MCF 10A (cell line): ENCODE measurements around the gene DMC1. TPM values are rescaled to one million over a fixed set of nuclear protein-coding genes. Genes with fewer than 3 reads are reported as not detected.
A peak's percentile ranks its signal among the peaks of the same experiment; 100 is the strongest.
"Not testable (repeated sequence)": the region's sequence is repeated elsewhere in the genome, so short reads cannot be mapped to it uniquely, and the experiment has no call there.

Experiments
- BruUV-seq: library from RNA; stranded (reverse); fragments of 400-500 nt; replicated peaks from 2 replicates; lab custom pipeline; 2021; lab: Mats Ljungman, UMichigan
- CTCF ChIA-PET: fragments of 300-600 bp; sonication (Branson Sonifier 250); formaldehyde crosslinking; extraction: SDS; loops from one replicate; lab custom pipeline; 2021; ENCODE audit warnings: antibody characterized with exemption, inconsistent platforms; lab: Yijun Ruan, JAX
- POLR2A ChIA-PET: fragments of 300-600, 350-650 bp; sonication (Branson Sonifier 250); formaldehyde crosslinking; extraction: SDS; loops from one replicate; lab custom pipeline; 2020; ENCODE audit warnings: antibody characterized with exemption, inconsistent platforms; lab: Yijun Ruan, JAX
- DNase-seq: peaks from one replicate; pipeline ENCODE4 v3.0.0-alpha.2; 2018; ENCODE audit not compliant: unreplicated experiment
- H3K27ac Mint-ChIP-seq: one replicate; pipeline ENCODE4 v1.8.0; 2022; ENCODE audit warnings: mild to moderate bottlenecking, low read depth, mixed read lengths; ENCODE audit not compliant: unreplicated experiment
- H3K27me3 Mint-ChIP-seq: one replicate; pipeline ENCODE4 v1.8.0; 2022; ENCODE audit warnings: mixed read lengths; ENCODE audit not compliant: insufficient read depth, unreplicated experiment
- H3K36me3 Mint-ChIP-seq: one replicate; pipeline ENCODE4 v1.8.0; 2022; ENCODE audit warnings: mild to moderate bottlenecking, moderate library complexity, mixed read lengths; ENCODE audit not compliant: insufficient read depth, unreplicated experiment
- H3K4me1 Mint-ChIP-seq: one replicate; pipeline ENCODE4 v1.8.0; 2022; ENCODE audit warnings: mixed read lengths; ENCODE audit not compliant: insufficient read depth, unreplicated experiment
- H3K4me3 Mint-ChIP-seq: one replicate; pipeline ENCODE4 v1.8.0; 2022; ENCODE audit warnings: mild to moderate bottlenecking, moderate library complexity, mixed read lengths; ENCODE audit not compliant: unreplicated experiment
- H3K9me3 Mint-ChIP-seq: one replicate; pipeline ENCODE4 v1.8.0; 2022; ENCODE audit warnings: mixed read lengths; ENCODE audit not compliant: unreplicated experiment
- intact Hi-C: fragments of 100-400 bp; cut with micrococcal nuclease; formaldehyde crosslinking; loops from 2 replicates; pipeline ENCODE4 v1.14.1; 2022
- total RNA-seq: library from RNA; stranded (reverse); gene quantifications from 2 replicates; pipeline ENCODE4 v1.2.3, GENCODE V29; 2022
- TF ChIP-seq, protein P1 (sequence below): fragments of 200-600 bp; IDR thresholded peaks from one replicate; pipeline ENCODE4 v1.8.0; 2022; ENCODE audit warnings: antibody characterized with exemption, mild to moderate bottlenecking; ENCODE audit not compliant: unreplicated experiment

DMC1 gene
- total RNA-seq, 1 experiment from 2014 or later, result 0.56 TPM

DNA sequence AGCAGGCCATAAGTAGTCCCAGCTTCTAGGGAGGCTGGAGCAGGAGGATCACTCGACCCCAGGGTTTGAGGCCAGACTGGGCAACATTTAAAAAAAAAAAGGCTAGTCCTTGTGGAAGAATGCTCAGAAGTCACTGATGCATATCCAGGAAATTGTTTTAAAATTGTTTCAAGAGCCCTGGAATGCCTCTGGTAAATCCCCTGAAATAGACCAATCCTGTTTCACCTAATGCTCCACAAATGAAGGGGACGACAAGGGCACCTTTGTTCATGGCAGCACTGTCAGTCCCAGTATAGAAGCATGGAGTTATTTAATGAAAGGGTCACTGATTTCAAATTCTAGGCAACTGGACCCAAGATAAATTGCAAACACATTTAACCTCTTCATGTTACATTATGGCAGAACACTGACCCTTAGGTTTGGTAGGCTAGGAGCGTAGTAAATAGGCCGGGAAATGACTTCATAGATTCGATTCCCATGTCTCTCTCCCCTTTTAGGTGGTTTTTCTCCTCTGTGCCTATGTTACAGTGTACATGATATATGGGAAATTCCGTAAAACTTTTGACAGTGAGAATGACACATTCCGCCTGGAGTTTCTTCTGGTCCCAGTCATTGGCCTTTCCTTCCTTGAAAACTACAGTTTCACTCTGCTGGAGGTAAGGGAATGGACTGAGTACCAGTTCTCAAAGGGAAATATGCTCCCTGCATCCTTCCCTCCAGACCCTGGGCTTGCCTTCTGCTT lies 90.7 kb downstream of the DMC1 start:
- Mint-ChIP-seq H3K27ac (no peak overlapping the region), H3K27me3 (no peaks in the 10 kb centered on the region), H3K36me3 (peaks cover 60% of the 10 kb centered on the region), H3K4me3 (no peak overlapping the region), H3K9me3 (no peaks in the 10 kb centered on the region), H3K4me1 (no peaks in the 10 kb centered on the region)
- intact Hi-C loops, result no loop called here
- TF ChIP-seq, protein P1, sequence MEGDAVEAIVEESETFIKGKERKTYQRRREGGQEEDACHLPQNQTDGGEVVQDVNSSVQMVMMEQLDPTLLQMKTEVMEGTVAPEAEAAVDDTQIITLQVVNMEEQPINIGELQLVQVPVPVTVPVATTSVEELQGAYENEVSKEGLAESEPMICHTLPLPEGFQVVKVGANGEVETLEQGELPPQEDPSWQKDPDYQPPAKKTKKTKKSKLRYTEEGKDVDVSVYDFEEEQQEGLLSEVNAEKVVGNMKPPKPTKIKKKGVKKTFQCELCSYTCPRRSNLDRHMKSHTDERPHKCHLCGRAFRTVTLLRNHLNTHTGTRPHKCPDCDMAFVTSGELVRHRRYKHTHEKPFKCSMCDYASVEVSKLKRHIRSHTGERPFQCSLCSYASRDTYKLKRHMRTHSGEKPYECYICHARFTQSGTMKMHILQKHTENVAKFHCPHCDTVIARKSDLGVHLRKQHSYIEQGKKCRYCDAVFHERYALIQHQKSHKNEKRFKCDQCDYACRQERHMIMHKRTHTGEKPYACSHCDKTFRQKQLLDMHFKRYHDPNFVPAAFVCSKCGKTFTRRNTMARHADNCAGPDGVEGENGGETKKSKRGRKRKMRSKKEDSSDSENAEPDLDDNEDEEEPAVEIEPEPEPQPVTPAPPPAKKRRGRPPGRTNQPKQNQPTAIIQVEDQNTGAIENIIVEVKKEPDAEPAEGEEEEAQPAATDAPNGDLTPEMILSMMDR, result no peak
- CTCF ChIA-PET, result no interaction called here
- DNase-seq, result no peak
- POLR2A ChIA-PET, result interaction anchor here (0.7 to 3.4 kb wide), 5 partner anchors 10 to 82 kb away, joined by 3 to 21 read pairs (median 4); partner anchors contain the start of gene KDELR3
- no TSS peak for BruUV-seq

DNA sequence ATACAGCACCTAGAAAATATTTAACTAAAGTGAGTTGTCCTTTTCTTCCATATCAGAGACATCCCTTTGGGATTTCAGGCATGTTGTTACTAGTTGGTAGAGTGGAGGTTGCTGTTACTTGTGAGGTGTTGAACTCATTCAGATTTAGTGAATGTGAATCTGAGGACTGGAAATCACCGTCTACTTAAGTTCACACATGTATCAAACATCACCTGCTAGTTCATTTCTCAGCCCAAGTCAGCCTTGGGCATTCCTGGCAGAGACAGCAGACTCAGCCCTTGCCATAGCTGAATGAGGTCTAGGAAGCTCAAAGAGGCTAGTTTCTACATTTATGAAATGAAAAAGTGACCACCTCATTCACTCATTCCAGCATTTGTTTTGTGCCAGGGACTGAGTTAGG lies 92.4 kb downstream of the DMC1 start:
- Mint-ChIP-seq H3K27ac (no peak overlapping the region), H3K27me3 (no peaks in the 10 kb centered on the region), H3K4me3 (no peak overlapping the region), H3K36me3 (peaks cover 43% of the 10 kb centered on the region), H3K4me1 (no peaks in the 10 kb centered on the region), H3K9me3 (no peaks in the 10 kb centered on the region)
- TF ChIP-seq, protein P1, result no peak
- intact Hi-C loops, result no loop called here
- no TSS peak for BruUV-seq
- no peak for DNase-seq
- ChIA-PET CTCF (no interaction called here), POLR2A (interaction anchor here (1.0 to 1.6 kb wide), 3 partner anchors 9 to 24 kb away, joined by 3 to 10 read pairs (median 3); partner anchors contain the start of gene KDELR3)

DNA sequence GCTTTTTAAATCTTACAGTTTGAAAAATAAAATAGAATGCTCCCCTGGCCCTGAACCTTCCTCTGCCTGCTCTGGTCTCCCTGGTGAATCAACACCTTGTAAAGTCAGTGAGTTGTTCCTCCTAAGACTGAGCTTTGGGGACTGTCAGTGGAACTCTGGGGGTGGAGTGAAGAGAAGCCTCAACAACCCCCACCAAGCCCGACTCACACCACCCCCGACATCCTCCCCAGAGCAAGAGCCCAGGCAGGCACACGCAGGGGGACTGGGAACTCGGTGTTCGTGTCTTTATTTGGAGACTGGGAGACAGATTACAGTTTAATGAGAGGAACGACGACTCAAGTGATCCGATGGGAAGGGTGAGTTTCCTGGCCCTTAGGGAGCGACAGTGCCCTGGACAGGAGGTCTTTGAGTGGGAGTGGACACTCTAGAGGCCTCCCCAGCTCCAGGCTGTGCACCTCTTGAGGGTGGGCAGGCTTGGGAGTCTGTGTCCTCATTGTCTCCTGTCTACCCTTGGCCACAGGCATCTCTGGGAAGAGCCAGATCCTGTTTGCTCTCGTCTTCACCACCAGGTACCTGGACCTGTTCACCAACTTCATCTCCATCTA lies 95.9 kb downstream of the DMC1 start:
- TF ChIP-seq, protein P1, result no peak
- intact Hi-C loops, result no loop called here
- POLR2A ChIA-PET, result interaction anchor here (1.2 kb wide), 1 partner anchor 8 kb away, joined by 6 read pairs; no protein-coding TSS in a partner anchor
- H3K27ac Mint-ChIP-seq, result no peak overlapping the region
- no peak for DNase-seq
- peaks cover 13% of the 10 kb centered on the region for H3K36me3 Mint-ChIP-seq
- H3K4me1 Mint-ChIP-seq, result no peaks in the 10 kb centered on the region
- no peaks in the 10 kb centered on the region for H3K9me3 Mint-ChIP-seq
- no peak overlapping the region for H3K4me3 Mint-ChIP-seq
- H3K27me3 Mint-ChIP-seq, result no peaks in the 10 kb centered on the region
- CTCF ChIA-PET, result interaction anchor here (1.1 kb wide), 1 partner anchor 62 kb away, joined by 3 read pairs; no protein-coding TSS in a partner anchor
- BruUV-seq, result no TSS peak

DNA sequence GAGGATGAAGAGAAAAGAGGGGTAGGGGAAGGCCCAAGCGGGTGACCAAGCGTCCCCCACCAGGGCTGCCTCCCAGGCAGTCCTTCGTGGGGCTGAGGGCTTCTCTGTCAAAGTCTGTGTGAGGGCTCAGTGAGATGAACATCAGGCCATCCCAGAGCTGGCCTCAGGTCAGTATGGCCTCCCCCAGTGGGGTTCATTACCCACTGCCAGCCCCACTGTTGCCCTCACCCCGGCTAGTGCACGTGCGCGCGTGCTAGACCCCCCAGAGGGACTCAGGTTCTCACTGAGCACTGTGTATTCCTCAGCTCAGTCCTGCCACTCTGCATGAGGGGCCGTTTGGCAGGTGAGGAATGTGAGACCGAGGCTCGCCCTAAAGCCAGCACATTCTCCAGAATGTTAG lies 98.7 kb downstream of the DMC1 start:
- Mint-ChIP-seq H3K4me3 (no peak overlapping the region), H3K27ac (no peak overlapping the region), H3K27me3 (no peaks in the 10 kb centered on the region), H3K9me3 (no peaks in the 10 kb centered on the region), H3K36me3 (peaks cover 12% of the 10 kb centered on the region), H3K4me1 (no peaks in the 10 kb centered on the region)
- no peak for DNase-seq
- CTCF ChIA-PET, result no interaction called here
- intact Hi-C loops, result no loop called here
- BruUV-seq, result no TSS peak
- TF ChIP-seq, protein P1, result no peak
- POLR2A ChIA-PET, result interaction anchor here (1.7 kb wide), 1 partner anchor 9 kb away, joined by 5 read pairs; no protein-coding TSS in a partner anchor

DNA sequence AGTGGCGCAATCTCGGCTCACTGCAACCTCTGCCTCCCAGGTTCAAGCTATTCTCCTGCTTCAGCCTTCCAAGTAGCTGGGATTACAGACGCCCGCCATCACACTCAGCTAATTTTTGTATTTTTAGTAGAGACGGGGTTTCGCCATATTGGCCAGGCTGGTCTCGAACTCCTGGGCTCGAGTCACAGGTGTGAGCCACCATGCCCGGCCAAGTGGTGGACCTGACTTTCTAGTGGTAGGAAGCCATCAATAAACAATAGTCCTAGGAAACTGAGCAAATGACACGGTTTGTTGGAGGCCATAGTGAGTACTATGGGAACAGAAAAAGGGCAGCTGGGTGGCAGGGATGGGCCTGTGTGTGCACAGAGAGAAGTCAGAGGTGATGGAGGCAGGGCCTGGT lies 99.8 kb downstream of the DMC1 start:
- ChIA-PET POLR2A (interaction anchor here (1.4 to 3.0 kb wide), 2 partner anchors 8 to 31 kb away, joined by 3 to 10 read pairs; no protein-coding TSS in a partner anchor), CTCF (interaction anchor here (1.0 kb wide), 1 partner anchor 418 kb away, joined by 5 read pairs; no protein-coding TSS in a partner anchor)
- H3K36me3 Mint-ChIP-seq, BruUV-seq, H3K4me1 Mint-ChIP-seq, DNase-seq, H3K27ac Mint-ChIP-seq, H3K9me3 Mint-ChIP-seq, H3K27me3 Mint-ChIP-seq, intact Hi-C loops: not testable (repeated sequence)
- H3K4me3 Mint-ChIP-seq, result peak overlapping the region; percentile 4
